GM18909 (cell line): ENCODE results near the gene HLA-DOA.

Source experiments
- ATAC-seq: cut with Tn5 transposase; IDR thresholded peaks from one replicate; pipeline ENCODE4 v1.9.1; 2021; ENCODE audit warnings: mild to moderate bottlenecking; ENCODE audit not compliant: unreplicated experiment, poor library complexity

The HLA-DOA gene

GRCh38 chr6:33008944-33009861 is at the start of gene HLA-DOA:
TSS of gene HLA-DOA (minus strand) at chr6:33009591.
- peak; percentile 87 for ATAC-seq

- ATAC-seq = no peak
These were observed 48.1 kb upstream of the HLA-DOA start for GRCh38 chr6:33057222-33058150.

GRCh38 chr6:33053230-33053629 is 43.8 kb upstream of the HLA-DOA start:
- ATAC-seq = no peak

GRCh38 chr6:33052627-33053026 is 43.2 kb upstream of the HLA-DOA start:
- no peak for ATAC-seq

GRCh38 chr6:33050014-33050810 is 40.8 kb upstream of the HLA-DOA start:
- ATAC-seq = no peak

- no peak for ATAC-seq
These were observed 40.1 kb upstream of the HLA-DOA start for GRCh38 chr6:33049323-33050013.

GRCh38 chr6:33040157-33040556 is 30.8 kb upstream of the HLA-DOA start:
- no peak for ATAC-seq

GRCh38 chr6:33036535-33036934 is 27.1 kb upstream of the HLA-DOA start:
- ATAC-seq = no peak

- ATAC-seq = no peak
These were observed 25.2 kb upstream of the HLA-DOA start for GRCh38 chr6:33034554-33034953.

GRCh38 chr6:33030245-33030644 is 20.9 kb upstream of the HLA-DOA start:
- no peak for ATAC-seq

- peak; percentile 74 for ATAC-seq
These were observed 20.2 kb upstream of the HLA-DOA start for GRCh38 chr6:33029328-33030184.

GRCh38 chr6:33028220-33028849 is 18.9 kb upstream of the HLA-DOA start:
- no peak for ATAC-seq

- ATAC-seq = no peak
These were observed 15.1 kb upstream of the HLA-DOA start for GRCh38 chr6:33024521-33024920.

GRCh38 chr6:33023536-33023935 is 14.1 kb upstream of the HLA-DOA start:
- ATAC-seq = no peak

GRCh38 chr6:33021917-33022316 is 12.5 kb upstream of the HLA-DOA start:
- no peak for ATAC-seq

- ATAC-seq = no peak
These were observed 10.0 kb upstream of the HLA-DOA start for GRCh38 chr6:33019372-33019771.

GRCh38 chr6:33018904-33019303 is 9.5 kb upstream of the HLA-DOA start:
- peak; percentile 65 for ATAC-seq

- no peak for ATAC-seq
These were observed 9.0 kb upstream of the HLA-DOA start for GRCh38 chr6:33018418-33018817.
